B cell (primary cell): ENCODE data around the gene POLR3B. TPM values are rescaled to one million over a fixed set of nuclear protein-coding genes. Genes with fewer than 3 reads are reported as not detected.

Source experiments
- ATAC-seq: fragments of 200-7000 bp; cut with Tn5 transposase; one replicate; pipeline ENCODE4 v1.10.0; 2021; ENCODE audit warnings: low read depth, mild to moderate bottlenecking, moderate number of reproducible peaks, moderate library complexity
- CTCF ChIA-PET: fragments of 350-600 bp; sonication (Branson Sonifier 250); formaldehyde crosslinking; loops from one replicate; lab custom pipeline; 2021; ENCODE audit warnings: antibody characterized with exemption, inconsistent platforms; lab: Charles Lee
- POLR2A ChIA-PET: fragments of 350-600 bp; sonication (Branson Sonifier 250); formaldehyde crosslinking; loops from one replicate; lab custom pipeline; 2021; ENCODE audit warnings: antibody characterized with exemption; lab: Charles Lee
- DNase-seq: peaks from one replicate; pipeline ENCODE4 v3.0.0; 2013
- H2AFZ ChIP-seq: 2 replicates; pipeline ENCODE4 v1.6.1; 2012; ENCODE audit warnings: mild to moderate bottlenecking, low read depth, low read length; ENCODE audit not compliant: insufficient read depth, poor library complexity, severe bottlenecking
- H3K27ac ChIP-seq, 2 donors: 1 replicate in 1 of 2; 2 replicates in 1 of 2; pipeline ENCODE4 v1.5.1; 2012 to 2013; ENCODE audit warnings: low read length in 2 of 2, mild to moderate bottlenecking in 2 of 2, moderate library complexity in 1 of 2
- H3K27me3 ChIP-seq, 4 experiments: fragments of 200-600 bp in 1 of 4; sonication (generic) in 1 of 4; replicated peaks in 1 of 4; 1 replicate in 2 of 4; 2 replicates in 2 of 4; pipeline versions ENCODE4 v1.6.1 to v1.7.0; 2013 to 2016; ENCODE audit warnings: low read length in 3 of 4, mild to moderate bottlenecking in 2 of 4, mixed read lengths in 1 of 4, moderate library complexity in 1 of 4; ENCODE audit not compliant: insufficient read depth in 4 of 4, control insufficient read depth in 3 of 4; ENCODE audit errors: control extremely low read depth in 1 of 4
- H3K36me3 ChIP-seq, 2 experiments: replicated peaks in 1 of 2; 1 replicate in 1 of 2; 2 replicates in 1 of 2; pipeline versions ENCODE4 v1.6.1 to v1.7.1; 2013; ENCODE audit warnings: low read length in 1 of 2; ENCODE audit not compliant: insufficient read depth in 2 of 2, control insufficient read depth in 1 of 2; ENCODE audit errors: control extremely low read depth in 1 of 2, extremely low read depth in 1 of 2
- H3K4me1 ChIP-seq, 2 donors: fragments of 200-600 bp in 1 of 2; sonication (generic) in 1 of 2; 1 replicate in 1 of 2; 2 replicates in 1 of 2; pipeline versions ENCODE4 v1.5.1 to v1.6.1; 2013 to 2017; ENCODE audit warnings: low read length in 2 of 2; ENCODE audit not compliant: control insufficient read depth in 2 of 2, insufficient read depth in 2 of 2
- H3K4me2 ChIP-seq: replicated peaks from 2 replicates; pipeline ENCODE3; 2012; ENCODE audit warnings: mild to moderate bottlenecking, low read depth, low read length; ENCODE audit not compliant: poor library complexity, severe bottlenecking
- H3K4me3 ChIP-seq, 5 experiments: fragments of 200-600 bp in 1 of 5; sonication (generic) in 1 of 5; 1 replicate in 3 of 5; 2 replicates in 2 of 5; pipeline versions ENCODE4 v1.5.1 to v1.7.0; 2011 to 2016; ENCODE audit warnings: low read length in 4 of 5, mild to moderate bottlenecking in 4 of 5, low read depth in 2 of 5, control low read depth in 1 of 5, moderate library complexity in 1 of 5; ENCODE audit not compliant: insufficient read depth in 1 of 5; ENCODE audit errors: control extremely low read depth in 1 of 5, extremely low read depth in 1 of 5
- H3K79me2 ChIP-seq: fragments of 200-600 bp; sonication (generic); one replicate; pipeline ENCODE4 v1.6.0; 2016; ENCODE audit warnings: low read length; ENCODE audit not compliant: control insufficient read depth, insufficient read depth
- H3K9ac ChIP-seq: fragments of 200-600 bp; sonication (generic); 2 replicates; pipeline ENCODE4 v1.6.1; 2017; ENCODE audit warnings: mild to moderate bottlenecking, low read length, moderate library complexity
- H3K9me3 ChIP-seq, 3 donors: one replicate each; pipeline versions ENCODE4 v1.6.1 to v1.7.1; 2013; ENCODE audit warnings: low read length in 2 of 3; ENCODE audit not compliant: control insufficient read depth in 2 of 3, insufficient read depth in 1 of 3; ENCODE audit errors: control extremely low read depth in 1 of 3
- H4K20me1 ChIP-seq: 2 replicates; pipeline ENCODE4 v1.6.0; 2012; ENCODE audit warnings: mild to moderate bottlenecking, low read length; ENCODE audit not compliant: insufficient read depth, control insufficient read depth, poor library complexity, severe bottlenecking
- H3K27ac Mint-ChIP-seq: one replicate; pipeline ENCODE4 v1.8.0; 2021; ENCODE audit warnings: mixed read lengths
- H3K27me3 Mint-ChIP-seq: one replicate; pipeline ENCODE4 v1.8.0; 2021; ENCODE audit warnings: mixed read lengths
- H3K4me1 Mint-ChIP-seq: one replicate; pipeline ENCODE4 v1.8.0; 2021; ENCODE audit warnings: mixed read lengths
- H3K4me3 Mint-ChIP-seq: one replicate; pipeline ENCODE4 v1.8.0; 2021; ENCODE audit warnings: mixed read lengths
- H3K9me3 Mint-ChIP-seq: one replicate; pipeline ENCODE4 v1.8.0; 2022; ENCODE audit warnings: mixed read lengths; ENCODE audit not compliant: insufficient read depth
- EZH2 ChIP-seq: IDR thresholded peaks from 2 replicates; pipeline ENCODE4 v1.6.1; 2012; ENCODE audit warnings: borderline replicate concordance, low read depth, mild to moderate bottlenecking, moderate library complexity, low read length; ENCODE audit not compliant: insufficient read depth, poor library complexity, severe bottlenecking
- WGBS: methylation state at CpG from one replicate; pipeline ENCODE4 v1.1.5; 2013; ENCODE audit warnings: missing lambda C conversion rate; ENCODE audit not compliant: insufficient coverage; 5-methylcytosine and 5-hydroxymethylcytosine counted together
- intact Hi-C: fragments of 100-400 bp; cut with micrococcal nuclease; formaldehyde crosslinking; loops from one replicate; pipeline ENCODE4 v1.10.0; 2022
- polyA plus RNA-seq: library from polyadenylated mRNA; depleted of rRNA; stranded (reverse); fragments of >200 nt; gene quantifications from 2 replicates; pipeline ENCODE4 v1.2.3, GENCODE V29; 2012
- total RNA-seq, 2 donors: library from RNA; stranded (reverse); fragments of 120-200 nt in 1 of 2; gene quantifications; 1 replicate in 1 of 2; 2 replicates in 1 of 2; pipeline versions ENCODE4 v1.2.3 to v1.2.4, GENCODE V29; 2013 to 2022
- TF ChIP-seq, protein P1 (sequence below): fragments of 200-600 bp; IDR thresholded peaks from one replicate; pipeline ENCODE4 v1.8.0; 2022; ENCODE audit warnings: antibody characterized with exemption, mild to moderate bottlenecking

Gene POLR3B
- total and polyA plus RNA-seq, 2 donors (not counting 1 experiment from before 2014, with no cell fraction given), result 1.3 to 9.7 TPM

DNA sequence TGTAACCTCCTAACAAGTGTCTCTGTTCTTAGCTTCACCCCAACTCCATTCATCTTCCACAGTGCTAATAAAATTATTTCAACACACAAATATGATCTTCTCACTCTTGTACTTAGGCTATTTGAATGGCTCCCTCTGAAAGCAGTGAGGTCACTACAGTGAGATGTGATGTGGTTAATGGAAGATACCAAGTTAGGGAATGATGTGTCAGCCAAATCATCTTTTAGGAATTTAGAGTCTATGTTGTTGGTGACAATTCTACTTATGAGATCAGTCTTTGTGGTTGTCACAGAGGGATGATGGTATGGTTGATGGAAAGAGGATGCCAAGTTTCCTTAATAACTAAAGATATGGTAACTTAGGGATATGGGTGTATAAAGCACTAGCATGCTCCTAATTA, 57.6 kb downstream of the POLR3B start:
- Histone ChIP-seq H3K4me3 (no peak overlapping the region), H3K79me2 (no peaks in the 10 kb centered on the region), H3K36me3 (peaks cover 8 to 13% of the 10 kb centered on the region in 2 experiments), H3K9ac (no peak overlapping the region), H3K4me1 (no peaks in the 10 kb centered on the region), H3K4me2 (no peak overlapping the region), H4K20me1 (no peaks in the 10 kb centered on the region), H3K9me3 (no peaks in the 10 kb centered on the region), H3K27me3 (no peaks in the 10 kb centered on the region), H2AFZ (no peak overlapping the region), H3K27ac (no peak overlapping the region)
- no peaks in the 10 kb centered on the region for H3K27me3 Mint-ChIP-seq
- H3K9me3 Mint-ChIP-seq, result no peaks in the 10 kb centered on the region
- ATAC-seq, result no peak
- TF ChIP-seq, protein P1, sequence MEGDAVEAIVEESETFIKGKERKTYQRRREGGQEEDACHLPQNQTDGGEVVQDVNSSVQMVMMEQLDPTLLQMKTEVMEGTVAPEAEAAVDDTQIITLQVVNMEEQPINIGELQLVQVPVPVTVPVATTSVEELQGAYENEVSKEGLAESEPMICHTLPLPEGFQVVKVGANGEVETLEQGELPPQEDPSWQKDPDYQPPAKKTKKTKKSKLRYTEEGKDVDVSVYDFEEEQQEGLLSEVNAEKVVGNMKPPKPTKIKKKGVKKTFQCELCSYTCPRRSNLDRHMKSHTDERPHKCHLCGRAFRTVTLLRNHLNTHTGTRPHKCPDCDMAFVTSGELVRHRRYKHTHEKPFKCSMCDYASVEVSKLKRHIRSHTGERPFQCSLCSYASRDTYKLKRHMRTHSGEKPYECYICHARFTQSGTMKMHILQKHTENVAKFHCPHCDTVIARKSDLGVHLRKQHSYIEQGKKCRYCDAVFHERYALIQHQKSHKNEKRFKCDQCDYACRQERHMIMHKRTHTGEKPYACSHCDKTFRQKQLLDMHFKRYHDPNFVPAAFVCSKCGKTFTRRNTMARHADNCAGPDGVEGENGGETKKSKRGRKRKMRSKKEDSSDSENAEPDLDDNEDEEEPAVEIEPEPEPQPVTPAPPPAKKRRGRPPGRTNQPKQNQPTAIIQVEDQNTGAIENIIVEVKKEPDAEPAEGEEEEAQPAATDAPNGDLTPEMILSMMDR, result no peak
- TF ChIP-seq EZH2, result no peak
- intact Hi-C loops, result no loop called here
- ChIA-PET CTCF (no interaction called here), POLR2A (no interaction called here)
- H3K27ac Mint-ChIP-seq, result no peak overlapping the region
- H3K4me3 Mint-ChIP-seq, result no peak overlapping the region
- H3K4me1 Mint-ChIP-seq, result no peaks in the 10 kb centered on the region
- no peak for DNase-seq

DNA sequence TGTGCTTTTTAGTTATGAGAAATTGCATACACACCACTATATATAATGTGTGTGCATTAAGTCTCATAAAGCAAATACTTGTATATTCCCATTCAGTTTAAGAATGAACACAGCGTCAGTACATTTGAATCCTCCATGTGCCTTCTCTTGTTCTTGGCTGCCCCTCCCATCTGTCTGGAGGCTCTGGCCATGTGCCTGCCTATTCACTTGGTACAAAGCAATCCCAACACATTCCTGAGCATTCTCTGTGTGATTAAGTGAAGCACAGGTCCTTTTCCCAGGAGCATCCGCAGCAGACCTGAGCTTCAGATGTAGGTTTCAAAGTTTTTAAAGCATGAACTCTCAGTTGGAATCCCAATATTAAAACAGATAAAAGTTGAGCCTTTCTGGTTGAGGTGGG, 58.7 kb downstream of the POLR3B start:
- no peaks in the 10 kb centered on the region for H3K27me3 Mint-ChIP-seq

More for the DNA sequence above, 58.7 kb downstream of the POLR3B start:
- Histone ChIP-seq H3K27me3 (no peaks in the 10 kb centered on the region), H3K9ac (no peak overlapping the region), H3K27ac (no peak overlapping the region), H3K4me2 (no peak overlapping the region), H2AFZ (no peak overlapping the region), H4K20me1 (no peaks in the 10 kb centered on the region), H3K79me2 (no peaks in the 10 kb centered on the region), H3K9me3 (no peaks in the 10 kb centered on the region), H3K36me3 (peaks cover 5 to 13% of the 10 kb centered on the region in 2 experiments), H3K4me3 (no peak overlapping the region), H3K4me1 (no peaks in the 10 kb centered on the region)
- CTCF ChIA-PET, result no interaction called here
- DNase-seq (no peak), ATAC-seq (no peak)
- TF ChIP-seq, protein P1, result no peak
- no peak for TF ChIP-seq EZH2
- intact Hi-C loops, result no loop called here
- H3K9me3 Mint-ChIP-seq, result no peaks in the 10 kb centered on the region
- whole genome bisulfite sequencing, result 93% methylated on average over 2 of the region's 2 CpGs
- H3K27ac Mint-ChIP-seq, result no peak overlapping the region
- H3K4me3 Mint-ChIP-seq, result no peak overlapping the region
- POLR2A ChIA-PET, result no interaction called here
- no peaks in the 10 kb centered on the region for H3K4me1 Mint-ChIP-seq
